HEK293T (cell line): ENCODE measurements around the gene PIP5K1C.

Source experiments
- BHLHE40 ChIP-seq: fragments of 450-650 bp; IDR thresholded peaks from 2 replicates; pipeline ENCODE4 v1.6.1; 2016; ENCODE audit warnings: mild to moderate bottlenecking, moderate library complexity, borderline replicate concordance
- CTBP1 ChIP-seq: fragments of 450-650 bp; IDR thresholded peaks from 2 replicates; pipeline ENCODE4 v1.6.1; 2016; ENCODE audit warnings: borderline replicate concordance
- SP1 ChIP-seq: fragments of 450-650 bp; IDR thresholded peaks from 2 replicates; pipeline ENCODE4 v1.6.1; 2017
- SUZ12 ChIP-seq: fragments of 450-650 bp; IDR thresholded peaks from 2 replicates; pipeline ENCODE4 v1.6.1; 2016; ENCODE audit warnings: mild to moderate bottlenecking

- TF ChIP-seq BHLHE40 (no peak), CTBP1 (no peak), SP1 (no peak), SUZ12 (no peak)
Observed at GRCh38 chr19:3633559-3633988, 66.7 kb downstream of the PIP5K1C start.
